ENCODE results near the gene OR13A1. TPM values are rescaled to one million over a fixed set of nuclear protein-coding genes. Genes with fewer than 3 reads are reported as not detected.
"Not testable (repeated sequence)": the region's sequence is repeated elsewhere in the genome, so short reads cannot be mapped to it uniquely, and the experiment has no call there.

OR13A1 gene
- total RNA-seq, 4 donors from 2014 or later = not detected

GRCh38 chr10:45280113-45280760, 35.2 kb downstream of the OR13A1 start:
- no peaks in the 10 kb centered on the region for H3K27me3 ChIP-seq
- DNase-seq = no peak
- no peaks in the 10 kb centered on the region for H3K4me1 ChIP-seq
- no peaks in the 10 kb centered on the region for H3K9me3 ChIP-seq
- no peaks in the 10 kb centered on the region for H3K36me3 ChIP-seq
- TF ChIP-seq CTCF (IDR thresholded peaks at IDR 0.05) (no peak), POLR2A (IDR thresholded peaks at IDR 0.05) (no peak)
- H3K4me3 ChIP-seq = no peak overlapping the region
- H3K27ac ChIP-seq = no peak overlapping the region

- Histone ChIP-seq H3K36me3 (no peaks in the 10 kb centered on the region), H3K4me1 (no peaks in the 10 kb centered on the region), H3K9me3 (no peaks in the 10 kb centered on the region), H3K4me3 (no peak overlapping the region), H3K27me3 (no peaks in the 10 kb centered on the region), H3K27ac (no peak overlapping the region)
- DNase-seq = no peak
- TF ChIP-seq CTCF (IDR thresholded peaks at IDR 0.05) (no peak), POLR2A (IDR thresholded peaks at IDR 0.05) (no peak)
Observed at GRCh38 chr10:45279682-45280081, 35.7 kb downstream of the OR13A1 start.

GRCh38 chr10:45278860-45279498, 36.4 kb downstream of the OR13A1 start:
- Histone ChIP-seq H3K9me3 (no peaks in the 10 kb centered on the region), H3K36me3 (no peaks in the 10 kb centered on the region), H3K27me3 (no peaks in the 10 kb centered on the region), H3K4me1 (no peaks in the 10 kb centered on the region), H3K27ac (no peak overlapping the region), H3K4me3 (no peak overlapping the region)
- no peak for TF ChIP-seq CTCF (IDR thresholded peaks at IDR 0.05)
- TF ChIP-seq POLR2A (IDR thresholded peaks at IDR 0.05) = no peak
- no peak for DNase-seq

GRCh38 chr10:45276146-45276545, 39.3 kb downstream of the OR13A1 start:
- not testable (repeated sequence) for H3K27me3 ChIP-seq, H3K4me3 ChIP-seq, H3K4me1 ChIP-seq, H3K9me3 ChIP-seq, H3K27ac ChIP-seq, H3K36me3 ChIP-seq, DNase-seq

- TF ChIP-seq CTCF (IDR thresholded peaks at IDR 0.05) = no peak
- Histone ChIP-seq H3K27me3 (no peaks in the 10 kb centered on the region), H3K9me3 (no peaks in the 10 kb centered on the region), H3K36me3 (no peaks in the 10 kb centered on the region), H3K4me3 (no peak overlapping the region), H3K4me1 (no peaks in the 10 kb centered on the region), H3K27ac (no peak overlapping the region)
- no peak for DNase-seq
Observed at GRCh38 chr10:45274364-45274763, 41.0 kb downstream of the OR13A1 start.

- not testable (repeated sequence) for H3K27me3 ChIP-seq, H3K4me1 ChIP-seq, H3K27ac ChIP-seq, H3K9me3 ChIP-seq, DNase-seq, H3K36me3 ChIP-seq, H3K4me3 ChIP-seq
Observed at GRCh38 chr10:45267777-45268176, 47.6 kb downstream of the OR13A1 start.

- Histone ChIP-seq H3K27ac (no peak overlapping the region), H3K36me3 (no peaks in the 10 kb centered on the region), H3K4me3 (no peak overlapping the region), H3K27me3 (no peaks in the 10 kb centered on the region), H3K4me1 (no peaks in the 10 kb centered on the region), H3K9me3 (no peaks in the 10 kb centered on the region)
- no peak for DNase-seq
- TF ChIP-seq POLR2A (IDR thresholded peaks at IDR 0.05) = no peak
- TF ChIP-seq CTCF (IDR thresholded peaks at IDR 0.05) = no peak
Observed at GRCh38 chr10:45265996-45266395, 49.4 kb downstream of the OR13A1 start.
